Gastroesophageal sphincter (tissue), 3 donors: Measurements from ENCODE around the gene POLQ.

Source experiments
- CTCF ChIP-seq, 4 experiments: fragments of 200-600 bp in 2 of 4; fragments of 450-650 bp in 2 of 4; sonication (generic) in 1 of 4; IDR thresholded peaks; one replicate each; pipeline ENCODE4 v1.5.1; 2017 to 2019; ENCODE audit warnings: antibody characterized with exemption in 4 of 4, mild to moderate bottlenecking in 2 of 4, moderate library complexity in 2 of 4
- EP300 ChIP-seq: sonication (generic); formaldehyde crosslinking; IDR thresholded peaks from one replicate; pipeline ENCODE4 v1.6.1; 2017; ENCODE audit warnings: antibody characterized with exemption, mild to moderate bottlenecking
- POLR2A ChIP-seq, 2 donors: fragments of 450-650 bp; IDR thresholded peaks; one replicate each; pipeline ENCODE4 v1.6.1; 2017; ENCODE audit warnings: antibody characterized with exemption in 2 of 2, mild to moderate bottlenecking in 2 of 2, moderate library complexity in 1 of 2
- POLR2AphosphoS5 ChIP-seq: sonication (generic); formaldehyde crosslinking; IDR thresholded peaks from one replicate; pipeline ENCODE4 v1.6.1; 2017; ENCODE audit warnings: antibody characterized with exemption

- TF ChIP-seq POLR2A (IDR thresholded peaks at IDR 0.05) (no peak), CTCF (IDR thresholded peaks at IDR 0.05) (no peak), EP300 (no peak), POLR2AphosphoS5 (no peak)
Measured at GRCh38 chr3:121436641-121437040, 109.1 kb downstream of the POLQ start.
